ENCODE results near the gene PAQR7.

PAQR7 gene

GRCh38 chr1:25813734-25814471 is 61.6 kb downstream of the PAQR7 start:
- DNase-seq: no peak

GRCh38 chr1:25813071-25813733 is 62.3 kb downstream of the PAQR7 start:
- no peak for DNase-seq

Data from NCI-H446 (cell line).